HG02763 (cell line): ENCODE data around the gene KIF22.

ENCODE experiments used
- ATAC-seq: cut with Tn5 transposase; IDR thresholded peaks from one replicate; pipeline ENCODE4 v1.9.1; 2021; ENCODE audit warnings: mild to moderate bottlenecking, moderate library complexity; ENCODE audit not compliant: unreplicated experiment

Gene KIF22

DNA sequence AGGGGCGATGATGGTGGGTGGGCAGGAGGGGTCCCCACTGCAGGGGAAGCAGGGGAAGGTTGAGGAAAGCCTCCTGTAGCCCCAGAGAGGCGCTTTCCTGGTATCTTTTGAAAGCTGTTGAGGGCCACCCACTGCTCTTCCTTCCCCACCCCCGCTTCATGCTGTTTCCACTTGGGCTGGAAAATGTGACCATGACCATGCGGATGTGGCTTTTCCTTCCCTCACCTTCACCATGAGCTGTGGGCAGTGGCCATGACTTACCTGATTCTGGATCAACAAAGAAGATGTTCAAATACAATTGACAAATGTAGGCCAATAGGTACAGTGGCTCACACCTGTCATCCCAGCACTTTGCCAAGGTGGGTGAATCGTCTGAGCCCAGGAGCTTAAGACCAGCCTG is 43.5 kb downstream of the KIF22 start:
- ATAC-seq, result no peak

DNA sequence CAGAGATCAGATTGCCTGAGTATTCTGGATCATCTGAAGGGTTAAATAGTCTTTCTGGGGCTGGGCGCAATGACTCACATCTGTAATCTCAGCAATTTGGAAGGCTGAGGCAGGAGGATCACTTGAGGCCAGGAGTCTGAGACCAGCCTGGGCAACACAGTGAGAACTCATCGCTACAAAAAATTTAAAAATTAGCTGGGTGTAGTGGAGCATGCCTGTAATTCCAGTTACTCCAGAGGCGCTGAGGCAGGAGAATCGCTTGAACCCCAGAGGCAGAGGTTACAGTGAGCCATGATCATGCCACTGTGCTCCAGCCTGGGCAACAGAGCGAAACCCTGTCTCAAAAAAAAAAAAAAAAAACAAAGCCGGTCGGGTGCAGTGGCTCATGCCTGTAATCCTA is 45.4 kb downstream of the KIF22 start:
- ATAC-seq, result no peak

DNA sequence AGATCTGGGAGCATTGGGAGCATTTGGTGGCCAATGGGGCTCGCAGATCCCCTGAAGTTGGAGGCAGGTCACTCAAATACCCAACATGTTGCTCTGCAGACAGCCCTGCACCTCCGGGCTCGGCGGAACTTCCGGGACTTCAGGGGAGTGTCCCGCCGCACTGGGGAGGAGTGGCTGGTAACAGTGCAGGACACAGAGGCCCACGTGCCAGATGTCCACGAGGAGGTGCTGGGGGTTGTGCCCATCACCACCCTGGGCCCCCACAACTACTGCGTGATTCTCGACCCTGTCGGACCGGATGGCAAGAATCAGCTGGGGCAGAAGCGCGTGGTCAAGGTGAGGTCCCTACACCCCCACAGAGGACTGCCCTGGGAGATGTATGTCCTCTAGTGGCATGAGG is 46.1 kb downstream of the KIF22 start:
- ATAC-seq, result no peak

- ATAC-seq, result no peak
Measured at GRCh38 chr16:29837841-29838240, 47.3 kb downstream of the KIF22 start.

DNA sequence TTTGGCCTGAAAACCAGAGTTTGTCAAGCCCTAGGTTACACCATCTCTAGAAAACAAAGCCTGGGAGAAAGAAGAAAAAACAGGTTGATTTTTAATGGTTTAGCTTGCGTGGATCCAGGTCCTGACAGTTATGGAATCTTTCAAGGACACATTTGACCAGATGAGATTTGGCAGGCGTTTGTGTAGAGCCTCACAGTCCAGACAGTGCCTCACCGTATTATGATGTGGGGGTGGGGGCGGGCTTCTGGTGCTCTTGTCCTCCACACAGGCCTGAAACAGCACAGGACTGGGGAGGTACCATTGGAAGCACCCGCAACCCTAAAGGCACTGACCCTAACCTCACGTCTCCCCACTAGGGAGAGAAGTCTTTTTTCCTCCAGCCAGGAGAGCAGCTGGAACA is 49.3 kb downstream of the KIF22 start:
- ATAC-seq, result no peak

DNA sequence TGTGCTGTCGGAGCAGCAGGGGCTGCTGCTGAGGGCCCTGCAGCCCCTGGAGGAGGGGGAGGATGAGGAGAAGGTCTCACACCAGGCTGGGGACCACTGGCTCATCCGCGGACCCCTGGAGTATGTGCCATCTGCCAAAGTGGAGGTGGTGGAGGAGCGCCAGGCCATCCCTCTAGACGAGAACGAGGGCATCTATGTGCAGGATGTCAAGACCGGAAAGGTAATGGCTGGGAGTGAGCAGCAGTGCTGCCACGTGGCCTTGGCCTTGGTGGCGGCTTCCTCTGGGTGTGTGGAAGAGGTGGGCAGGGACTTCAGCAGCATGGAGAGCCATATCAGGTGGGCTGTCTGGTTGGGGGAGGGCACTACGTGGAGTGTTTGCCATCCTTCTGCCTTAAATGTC is 49.7 kb downstream of the KIF22 start:
- ATAC-seq, result no peak

DNA sequence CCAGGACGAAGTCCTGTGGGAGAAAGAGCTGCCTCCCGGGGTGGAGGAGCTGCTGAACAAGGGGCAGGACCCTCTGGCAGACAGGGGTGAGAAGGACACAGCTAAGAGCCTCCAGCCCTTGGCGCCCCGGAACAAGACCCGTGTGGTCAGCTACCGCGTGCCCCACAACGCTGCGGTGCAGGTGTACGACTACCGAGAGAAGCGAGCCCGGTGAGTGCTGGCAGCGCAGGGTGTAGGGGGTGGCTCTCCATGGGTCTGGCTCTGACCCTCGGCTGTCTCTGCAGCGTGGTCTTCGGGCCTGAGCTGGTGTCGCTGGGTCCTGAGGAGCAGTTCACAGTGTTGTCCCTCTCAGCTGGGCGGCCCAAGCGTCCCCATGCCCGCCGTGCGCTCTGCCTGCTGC is 51.1 kb downstream of the KIF22 start:
- no peak for ATAC-seq

DNA sequence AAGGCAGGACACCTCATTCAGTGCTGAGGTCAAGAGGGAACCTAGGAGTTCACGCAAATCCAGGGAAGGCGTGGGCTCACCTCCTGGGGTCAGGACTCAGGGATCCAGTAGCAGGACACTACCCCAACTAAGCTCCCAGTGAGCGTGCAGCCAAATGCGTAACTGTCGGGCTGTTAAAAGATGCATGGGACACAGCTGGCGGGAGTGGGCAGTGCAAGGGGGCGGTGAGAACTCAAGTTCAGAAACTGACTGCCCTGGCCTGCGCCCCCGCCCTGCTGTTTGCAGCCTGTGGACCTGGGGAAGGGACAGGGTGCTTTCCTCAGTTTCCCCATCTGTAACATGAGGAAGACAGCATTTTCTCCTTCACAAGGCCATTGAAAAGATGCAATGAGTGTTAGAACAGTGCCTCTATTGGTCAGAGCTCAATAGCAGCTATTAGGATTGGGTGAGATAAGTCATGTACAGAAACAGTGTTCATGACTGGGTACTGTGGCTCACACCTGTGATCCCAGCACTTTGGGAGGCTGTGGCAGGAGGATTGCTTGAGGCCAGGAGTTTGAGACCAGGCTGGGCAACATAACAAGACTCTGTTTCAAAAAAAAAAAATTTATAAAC is 52.3 kb downstream of the KIF22 start:
- ATAC-seq, result no peak

- no peak for ATAC-seq
Measured at GRCh38 chr16:29843931-29844330, 53.4 kb downstream of the KIF22 start.

DNA sequence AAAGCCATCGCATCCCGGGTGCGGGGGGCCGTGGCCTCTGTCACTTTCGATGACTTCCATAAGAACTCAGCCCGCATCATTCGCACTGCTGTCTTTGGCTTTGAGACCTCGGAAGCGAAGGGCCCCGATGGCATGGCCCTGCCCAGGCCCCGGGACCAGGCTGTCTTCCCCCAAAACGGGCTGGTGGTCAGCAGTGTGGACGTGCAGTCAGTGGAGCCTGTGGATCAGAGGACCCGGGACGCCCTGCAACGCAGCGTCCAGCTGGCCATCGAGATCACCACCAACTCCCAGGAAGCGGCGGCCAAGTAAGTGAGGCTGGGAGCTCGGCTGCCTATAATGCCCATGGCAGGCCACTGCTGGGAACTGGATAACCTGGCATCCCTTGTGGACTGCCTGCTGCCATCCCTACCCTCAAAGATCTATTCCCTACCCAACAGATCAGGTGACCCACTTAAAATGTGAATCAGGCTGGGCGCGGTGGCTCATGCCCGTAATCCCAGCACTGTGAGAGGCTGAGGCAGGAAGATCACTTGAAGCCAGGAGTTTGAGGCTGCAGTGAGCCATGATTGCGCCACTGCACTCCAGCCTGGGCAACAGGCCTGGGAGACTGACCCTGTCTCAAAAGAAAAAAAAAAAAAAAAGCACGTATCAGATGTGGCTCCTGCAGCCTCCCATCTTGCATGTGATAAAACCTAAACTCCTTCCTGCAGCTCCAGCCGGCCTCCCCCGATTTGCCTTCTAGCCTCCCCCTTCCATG is 54.2 kb downstream of the KIF22 start:
- no peak for ATAC-seq

DNA sequence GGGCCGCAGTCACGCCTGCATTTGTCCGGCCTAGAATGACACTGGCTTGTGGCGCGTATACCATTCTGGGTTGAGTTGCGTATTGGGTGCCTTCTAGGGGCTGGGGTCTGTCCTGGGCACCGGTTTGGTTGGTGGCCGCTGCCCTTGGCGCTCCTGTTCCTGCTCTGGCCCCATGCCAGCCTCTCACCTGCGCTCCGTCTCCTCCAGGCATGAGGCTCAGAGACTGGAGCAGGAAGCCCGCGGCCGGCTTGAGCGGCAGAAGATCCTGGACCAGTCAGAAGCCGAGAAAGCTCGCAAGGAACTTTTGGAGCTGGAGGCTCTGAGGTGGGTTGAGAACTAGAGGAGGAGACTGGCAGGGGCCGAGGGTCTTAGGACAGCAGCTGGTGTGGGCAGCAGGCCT is 55.1 kb downstream of the KIF22 start:
- no peak for ATAC-seq

GRCh38 chr16:29848420-29849297 is 58.1 kb downstream of the KIF22 start:
- ATAC-seq, result no peak

DNA sequence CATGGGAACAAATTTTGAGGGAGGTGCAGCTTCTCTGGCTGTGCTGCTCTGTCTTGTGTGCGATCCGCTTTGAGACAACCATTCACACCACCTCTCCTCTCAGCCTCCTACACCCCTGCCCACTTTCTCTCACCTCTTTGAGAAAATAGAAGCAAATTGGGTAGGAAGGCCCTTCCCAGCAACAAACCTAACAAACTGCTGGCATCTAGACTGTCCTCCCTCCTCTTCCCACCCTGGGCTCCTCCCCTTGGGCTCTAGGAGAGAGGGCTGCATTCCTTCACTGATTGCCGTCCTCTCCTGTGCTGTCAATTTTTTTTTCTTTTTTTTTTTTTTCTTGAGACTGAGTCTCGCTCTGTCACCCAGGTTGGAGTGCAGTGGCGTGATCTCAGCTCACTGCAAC is 59.0 kb downstream of the KIF22 start:
- no peak for ATAC-seq

DNA sequence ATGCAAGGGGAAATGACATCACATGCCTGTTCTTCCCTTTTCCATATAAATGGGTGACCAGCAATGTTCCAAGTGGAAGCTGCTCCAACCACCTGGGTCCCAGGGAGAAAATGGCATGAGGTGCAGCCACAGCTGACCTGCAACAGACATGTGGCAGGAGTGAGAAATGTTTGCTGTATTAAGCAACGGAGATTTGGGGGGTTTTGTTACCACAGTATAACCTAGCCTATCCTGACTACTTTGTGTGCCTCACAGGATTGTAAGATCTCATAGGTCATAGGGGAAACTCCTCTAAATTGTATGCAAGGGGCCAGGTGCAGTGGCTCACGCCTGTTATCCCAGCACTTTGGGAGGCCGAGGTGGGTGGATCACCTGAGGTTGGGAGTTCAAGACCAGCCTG is 60.4 kb downstream of the KIF22 start:
- no peak for ATAC-seq

DNA sequence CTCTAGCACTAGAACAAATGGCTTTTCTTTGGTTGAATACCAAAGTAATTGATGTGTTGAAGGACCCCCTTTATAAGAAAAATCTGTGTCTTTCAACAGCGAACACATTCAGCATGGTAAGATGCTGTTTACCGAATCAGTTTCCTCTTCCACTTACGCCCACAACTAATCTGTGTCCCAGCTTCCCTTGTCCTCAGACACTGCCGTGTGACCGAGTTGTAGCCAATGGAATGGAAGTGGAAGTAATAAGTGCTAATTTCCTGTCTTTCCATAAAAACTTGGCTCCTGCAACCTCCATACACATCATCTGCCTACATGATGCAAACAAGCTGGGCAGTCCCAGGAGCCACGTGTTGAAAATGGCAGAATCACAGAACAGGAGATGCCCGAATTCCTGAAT is 62.1 kb downstream of the KIF22 start:
- no peak for ATAC-seq

GRCh38 chr16:29854520-29855100 is 64.1 kb downstream of the KIF22 start:
- no peak for ATAC-seq
